ENCODE data around the gene CIAO2B.

DNA sequence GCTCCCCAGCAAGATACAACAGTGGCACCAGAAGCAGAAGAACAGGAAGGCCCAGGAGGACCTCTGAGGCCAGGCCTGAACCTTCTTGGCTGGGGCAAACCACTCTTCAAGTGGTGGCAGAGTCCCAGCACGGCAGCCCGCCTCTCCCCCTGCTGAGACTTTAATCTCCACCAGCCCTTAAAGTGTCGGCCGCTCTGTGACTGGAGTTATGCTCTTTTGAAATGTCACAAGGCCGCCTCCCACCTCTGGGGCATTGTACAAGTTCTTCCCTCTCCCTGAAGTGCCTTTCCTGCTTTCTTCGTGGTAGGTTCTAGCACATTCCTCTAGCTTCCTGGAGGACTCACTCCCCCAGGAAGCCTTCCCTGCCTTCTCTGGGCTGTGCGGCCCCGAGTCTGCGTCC, 38.8 kb upstream of the CIAO2B start:
- TF ChIP-seq CTCF (IDR thresholded peaks at IDR 0.05) (no peak), POLR2A (IDR thresholded peaks at IDR 0.05) (no peak)

Data from adrenal gland (tissue), 5 donors.